Measurements from ENCODE around the gene TMEFF2.

TMEFF2 gene, protein sequence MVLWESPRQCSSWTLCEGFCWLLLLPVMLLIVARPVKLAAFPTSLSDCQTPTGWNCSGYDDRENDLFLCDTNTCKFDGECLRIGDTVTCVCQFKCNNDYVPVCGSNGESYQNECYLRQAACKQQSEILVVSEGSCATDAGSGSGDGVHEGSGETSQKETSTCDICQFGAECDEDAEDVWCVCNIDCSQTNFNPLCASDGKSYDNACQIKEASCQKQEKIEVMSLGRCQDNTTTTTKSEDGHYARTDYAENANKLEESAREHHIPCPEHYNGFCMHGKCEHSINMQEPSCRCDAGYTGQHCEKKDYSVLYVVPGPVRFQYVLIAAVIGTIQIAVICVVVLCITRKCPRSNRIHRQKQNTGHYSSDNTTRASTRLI

DNA sequence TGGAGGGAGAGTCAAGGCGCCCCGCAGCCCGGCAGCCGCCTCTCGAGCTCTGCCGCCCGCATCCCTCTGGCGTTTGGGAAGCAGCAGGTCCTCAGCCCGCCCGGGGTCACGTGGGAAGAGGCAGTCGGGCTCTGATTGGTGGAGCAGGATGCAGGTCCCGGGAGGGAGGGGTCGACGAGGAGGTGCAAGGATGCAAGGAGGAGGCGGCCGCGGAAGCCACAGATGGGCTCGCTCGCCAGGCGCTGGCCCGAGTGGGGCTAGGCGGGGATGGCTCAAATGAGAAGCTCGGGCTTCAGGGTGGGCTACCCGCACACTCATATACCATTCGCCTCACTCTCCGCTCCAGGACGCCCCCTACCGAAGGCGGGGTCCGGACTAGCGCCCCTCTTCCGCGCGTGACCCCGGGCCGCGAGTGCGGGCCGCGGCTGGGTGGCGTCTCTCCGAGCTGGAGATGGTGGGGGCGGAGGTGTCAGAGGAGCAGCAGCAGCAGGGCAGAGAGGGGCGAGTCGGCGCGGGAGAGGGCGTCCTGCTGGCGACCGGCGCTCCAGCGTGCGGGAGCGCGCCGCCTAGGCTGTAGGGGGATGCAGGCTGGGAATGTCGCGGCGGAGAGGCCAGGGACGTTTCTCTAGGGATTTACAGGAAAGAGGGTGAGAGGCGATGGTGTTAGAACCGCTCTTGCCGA is at the start of gene TMEFF2:
TSS of gene TMEFF2 (minus strand) at position 68 of the 682 bp plus-strand sequence. CDS start 409 bp downstream, outside the sequence.
- DNase-seq = peak; percentile 6

GRCh38 chr2:192243488-192243887 is 48.8 kb upstream of the TMEFF2 start:
- DNase-seq = no peak

- DNase-seq = no peak
Observed at GRCh38 chr2:192236136-192236535, 41.4 kb upstream of the TMEFF2 start.

- no peak for DNase-seq
Observed at GRCh38 chr2:192230889-192231453, 36.2 kb upstream of the TMEFF2 start.

DNA sequence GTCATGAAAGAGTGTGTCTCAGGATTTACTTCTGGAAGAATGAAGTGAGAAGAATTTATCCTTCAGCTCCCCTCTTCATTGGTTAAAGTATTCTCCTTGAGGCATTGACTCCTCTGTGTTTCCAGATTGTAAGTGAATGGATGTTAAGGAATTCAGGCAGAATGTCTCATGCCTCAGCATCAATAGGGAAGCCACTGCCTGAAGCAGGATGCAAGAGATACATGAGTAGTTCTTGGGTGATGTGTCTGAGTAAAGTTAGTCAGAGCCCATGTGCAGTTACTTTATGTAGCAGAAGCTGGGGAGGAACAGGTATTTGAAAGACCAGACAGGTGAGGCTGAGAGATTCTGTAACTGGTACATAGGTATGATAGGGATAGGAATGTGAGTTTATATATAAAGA is 34.0 kb upstream of the TMEFF2 start:
- no peak for DNase-seq

DNA sequence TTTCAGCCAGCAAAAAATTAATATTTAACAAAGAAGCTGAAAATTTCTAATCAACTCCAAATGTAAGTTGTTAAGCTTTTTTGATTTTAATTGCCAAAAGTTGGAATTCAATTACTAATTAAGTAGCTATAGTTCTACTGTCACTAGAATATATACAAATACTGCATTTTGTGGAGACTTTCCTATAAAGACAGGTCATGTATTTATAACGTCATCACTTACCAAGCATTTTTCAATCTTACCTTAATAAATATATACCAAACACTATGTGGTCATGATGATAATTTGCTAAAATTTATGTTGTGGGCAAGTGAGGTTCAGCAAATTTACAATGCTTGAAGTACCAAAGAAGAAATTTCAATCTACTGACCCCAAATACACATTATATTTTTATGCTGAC is 24.2 kb upstream of the TMEFF2 start:
- DNase-seq = no peak

- no peak for DNase-seq
Observed at GRCh38 chr2:192218377-192218776, 23.6 kb upstream of the TMEFF2 start.

DNA sequence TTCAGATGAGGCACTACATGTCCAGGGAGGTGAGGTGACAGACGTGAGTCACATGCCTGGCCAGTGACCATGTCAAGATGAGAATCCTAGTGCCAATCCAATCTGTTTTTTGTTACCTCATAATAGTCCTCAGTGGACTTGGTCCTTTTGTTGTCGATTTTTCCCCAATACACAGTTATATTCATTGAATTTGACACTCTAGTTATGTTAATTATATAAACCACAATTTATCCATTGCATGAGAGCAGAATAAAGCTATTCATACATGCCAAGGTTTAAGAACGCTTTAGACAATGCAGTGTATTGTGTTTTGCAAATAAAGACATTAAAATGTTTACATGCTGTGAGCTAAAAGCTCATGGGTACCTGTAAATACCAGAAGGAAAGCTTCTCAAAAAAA is 21.6 kb upstream of the TMEFF2 start:
- no peak for DNase-seq

DNA sequence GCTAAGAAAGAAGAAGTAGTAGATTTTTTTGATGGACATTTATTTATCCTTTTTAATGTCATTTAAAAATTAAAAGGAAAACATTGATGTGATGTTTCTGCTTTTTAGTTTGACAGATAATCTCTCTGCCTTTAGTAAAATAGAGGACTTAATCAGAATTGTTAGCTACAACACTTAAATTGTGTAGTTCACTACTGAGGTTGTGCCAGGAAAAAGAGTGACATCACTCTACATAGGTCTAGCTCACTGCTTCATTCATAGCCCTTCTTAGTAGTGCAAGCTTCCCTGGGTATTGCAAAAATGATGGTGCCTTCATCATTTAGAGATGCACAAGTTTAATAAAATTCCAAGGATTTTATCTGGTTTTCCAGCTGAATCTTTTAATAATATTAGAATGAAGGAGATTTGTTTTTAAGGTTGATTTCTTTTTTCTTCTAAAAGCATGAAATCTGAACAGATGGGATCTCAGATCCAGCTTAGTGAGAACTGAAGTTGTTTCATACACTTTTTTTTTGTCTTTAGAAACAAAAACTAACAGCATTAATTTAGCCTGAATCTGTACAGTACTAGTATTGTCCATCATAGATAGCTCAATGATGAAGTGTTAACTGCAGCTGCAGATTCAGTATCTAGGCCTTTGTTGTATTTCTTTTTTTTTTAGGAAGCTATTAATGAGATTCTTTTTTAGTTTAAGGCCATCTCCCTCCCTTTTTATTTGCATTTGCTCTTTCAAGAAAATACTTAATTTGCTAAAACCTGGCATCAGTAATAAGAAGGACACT is 20.6 kb upstream of the TMEFF2 start:
- no peak for DNase-seq

DNA sequence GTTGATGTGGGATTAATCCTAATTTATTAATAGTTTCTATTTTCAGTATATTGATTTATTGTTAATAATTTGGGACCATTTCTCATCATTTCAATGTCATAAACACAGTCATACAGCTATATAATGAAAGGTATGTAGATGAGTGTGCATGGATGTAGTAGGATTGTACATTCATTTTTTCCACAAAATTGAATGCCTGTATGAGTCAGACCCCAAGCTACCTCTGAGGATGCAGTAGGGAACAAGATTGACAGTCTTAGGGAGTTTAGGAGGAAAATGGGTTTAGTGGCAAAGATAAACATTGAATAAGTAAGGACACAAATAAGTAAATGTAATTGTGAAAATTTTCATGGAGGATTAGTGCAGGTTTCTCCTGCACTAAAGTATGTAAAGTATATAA is 14.1 kb upstream of the TMEFF2 start:
- DNase-seq = no peak

GRCh38 chr2:192206399-192206798 is 11.7 kb upstream of the TMEFF2 start:
- no peak for DNase-seq

DNA sequence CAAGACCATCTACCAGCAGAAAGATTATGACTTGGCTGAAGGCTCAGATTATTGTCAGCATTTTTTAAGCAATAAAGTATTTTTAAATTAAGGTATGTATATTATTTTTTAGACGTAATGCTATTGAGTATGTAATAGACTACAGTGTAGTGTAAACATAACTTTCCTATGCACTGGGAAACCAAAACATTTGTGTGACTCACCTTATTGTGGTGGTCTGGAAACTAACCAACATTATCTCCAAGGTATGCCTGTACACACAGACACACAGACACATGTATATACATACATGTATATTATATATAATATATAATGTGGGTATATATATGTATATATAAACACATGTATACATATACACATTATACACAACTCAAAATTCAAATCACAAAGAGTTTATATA is 9.1 kb upstream of the TMEFF2 start:
- DNase-seq = no peak

DNA sequence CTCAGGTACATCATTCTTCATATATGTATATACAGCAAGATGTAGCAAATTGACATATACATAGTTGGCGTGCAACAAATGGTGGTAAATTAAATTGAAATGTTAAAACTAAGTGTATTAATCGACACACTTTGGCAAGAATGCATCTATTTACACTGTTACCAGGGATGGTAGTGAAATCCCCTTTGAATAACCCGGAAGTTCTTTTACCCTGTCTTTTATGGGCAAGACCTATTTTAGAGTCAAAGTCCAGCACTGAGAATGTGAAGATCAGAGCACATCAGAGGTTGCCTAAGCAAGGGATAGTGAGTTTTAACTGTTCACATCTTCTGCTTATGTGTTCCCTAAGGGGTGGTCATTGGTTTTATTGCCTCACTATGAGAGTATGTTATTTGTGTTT is 7.6 kb upstream of the TMEFF2 start:
- no peak for DNase-seq

GRCh38 chr2:192201116-192201515 is 6.4 kb upstream of the TMEFF2 start:
- DNase-seq = no peak

DNA sequence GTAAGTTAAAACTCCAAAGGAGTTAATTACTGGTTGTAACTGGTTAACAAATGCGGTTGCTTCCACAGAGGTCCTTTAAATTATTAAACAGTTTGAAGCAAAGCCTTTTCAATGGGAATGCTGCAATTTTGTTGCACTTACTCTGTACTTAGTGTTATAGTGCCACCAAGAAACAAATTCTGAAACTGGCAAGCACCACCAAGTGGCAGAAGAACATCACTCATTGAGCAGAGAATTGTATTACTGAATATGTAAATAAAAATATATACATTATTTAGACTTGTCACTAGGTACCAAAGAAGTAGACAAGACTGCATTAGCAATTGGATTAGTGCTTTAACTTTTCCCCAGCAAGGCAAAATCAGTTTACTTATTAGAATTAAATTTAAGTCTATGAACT is 2.6 kb upstream of the TMEFF2 start:
- no peak for DNase-seq

GRCh38 chr2:192196421-192197194 is 1.9 kb upstream of the TMEFF2 start:
- DNase-seq = no peak

- DNase-seq = peak; percentile 3
Observed at GRCh38 chr2:192195548-192196418, 1.1 kb upstream of the TMEFF2 start.

GRCh38 chr2:192194265-192194865 is 368 bp downstream of the TMEFF2 start:
- DNase-seq = peak; percentile 4

DNA sequence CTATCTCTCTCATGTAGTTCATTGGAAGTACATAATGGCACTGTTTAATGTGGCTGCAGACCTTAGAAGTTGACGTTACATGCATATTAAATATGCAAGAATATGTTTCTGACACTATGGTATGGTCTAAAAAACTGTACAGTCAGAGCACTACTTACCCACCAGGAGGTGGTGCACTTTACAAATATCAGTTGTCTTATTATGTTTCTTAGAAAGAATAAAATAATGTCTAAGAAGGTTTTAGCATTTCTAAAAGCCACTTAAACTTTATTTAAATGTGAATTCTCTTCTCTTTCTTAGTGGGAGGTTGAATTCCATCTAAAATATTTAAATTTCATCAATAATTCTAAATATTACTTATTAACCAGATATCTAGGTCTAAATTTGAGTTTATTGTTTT is 4.3 kb downstream of the TMEFF2 start:
- DNase-seq = no peak

- DNase-seq = no peak
Observed at GRCh38 chr2:192186806-192187205, 7.9 kb downstream of the TMEFF2 start.

GRCh38 chr2:192184349-192184748 is 10.4 kb downstream of the TMEFF2 start:
- no peak for DNase-seq
